ENCODE results near the gene GABRB3. TPM values are rescaled to one million over a fixed set of nuclear protein-coding genes. Genes with fewer than 3 reads are reported as not detected.

GABRB3 gene
- total RNA-seq, 2 donors from 2014 or later: 0.72 to 1.1 TPM

DNA sequence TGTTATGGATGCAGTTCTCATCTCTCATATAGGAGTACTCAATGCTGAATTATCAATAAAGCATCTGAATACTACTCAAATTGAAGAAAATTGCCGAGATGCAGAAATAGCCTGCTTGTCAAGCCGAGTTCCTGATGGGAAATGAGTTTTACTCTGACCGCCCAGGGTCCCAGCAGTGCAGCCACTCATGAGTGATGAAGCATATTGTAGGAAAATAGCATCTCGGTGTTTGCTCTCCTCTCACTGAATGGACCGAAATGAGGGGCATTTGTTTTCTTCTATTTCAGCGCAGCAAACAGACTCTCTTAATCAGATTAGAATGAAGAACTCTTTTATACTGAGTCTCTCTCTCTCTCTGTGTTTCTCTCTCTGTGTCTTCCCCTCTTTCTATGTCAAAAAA is 190.0 kb downstream of the GABRB3 start:
- TF ChIP-seq, protein P1, sequence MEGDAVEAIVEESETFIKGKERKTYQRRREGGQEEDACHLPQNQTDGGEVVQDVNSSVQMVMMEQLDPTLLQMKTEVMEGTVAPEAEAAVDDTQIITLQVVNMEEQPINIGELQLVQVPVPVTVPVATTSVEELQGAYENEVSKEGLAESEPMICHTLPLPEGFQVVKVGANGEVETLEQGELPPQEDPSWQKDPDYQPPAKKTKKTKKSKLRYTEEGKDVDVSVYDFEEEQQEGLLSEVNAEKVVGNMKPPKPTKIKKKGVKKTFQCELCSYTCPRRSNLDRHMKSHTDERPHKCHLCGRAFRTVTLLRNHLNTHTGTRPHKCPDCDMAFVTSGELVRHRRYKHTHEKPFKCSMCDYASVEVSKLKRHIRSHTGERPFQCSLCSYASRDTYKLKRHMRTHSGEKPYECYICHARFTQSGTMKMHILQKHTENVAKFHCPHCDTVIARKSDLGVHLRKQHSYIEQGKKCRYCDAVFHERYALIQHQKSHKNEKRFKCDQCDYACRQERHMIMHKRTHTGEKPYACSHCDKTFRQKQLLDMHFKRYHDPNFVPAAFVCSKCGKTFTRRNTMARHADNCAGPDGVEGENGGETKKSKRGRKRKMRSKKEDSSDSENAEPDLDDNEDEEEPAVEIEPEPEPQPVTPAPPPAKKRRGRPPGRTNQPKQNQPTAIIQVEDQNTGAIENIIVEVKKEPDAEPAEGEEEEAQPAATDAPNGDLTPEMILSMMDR (IDR thresholded peaks at IDR 0.05): no peak
- Histone ChIP-seq H3K4me1 (no peaks in the 10 kb centered on the region), H3K9me3 (no peaks in the 10 kb centered on the region), H3K27me3 (no peaks in the 10 kb centered on the region), H3K27ac (no peak overlapping the region), H3K4me3 (no peak overlapping the region), H3K9ac (ENCODE audit: low read depth in 2 of 2, low read length in 2 of 2) (no peak overlapping the region), H3K36me3 (no peaks in the 10 kb centered on the region)
- intact Hi-C loops (cut with DNase I): no loop called here
- no peak for DNase-seq

DNA sequence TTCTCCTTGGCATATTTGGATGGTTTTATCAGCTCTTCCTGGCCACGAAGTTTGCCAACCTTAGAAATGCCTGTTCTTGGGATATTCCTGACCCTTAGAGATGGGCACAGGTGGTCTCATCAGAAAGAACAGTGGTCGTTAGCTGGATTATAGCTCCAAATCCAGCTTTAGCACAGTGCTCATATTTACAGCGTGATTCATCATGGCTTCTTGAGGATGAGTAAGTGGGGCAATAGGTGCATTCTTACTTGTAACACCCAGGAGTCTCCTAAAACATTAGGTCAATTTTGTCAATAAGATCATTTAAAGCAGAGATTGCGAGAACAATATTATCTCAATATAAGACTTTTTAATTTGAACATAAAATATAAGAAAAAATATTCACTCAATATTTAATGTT is 191.9 kb downstream of the GABRB3 start:
- H3K9me3 ChIP-seq: no peaks in the 10 kb centered on the region
- no peak overlapping the region for H3K4me3 ChIP-seq
- no peak overlapping the region for H3K27ac ChIP-seq
- no peaks in the 10 kb centered on the region for H3K27me3 ChIP-seq
- H3K36me3 ChIP-seq: no peaks in the 10 kb centered on the region
- intact Hi-C loops (cut with DNase I): no loop called here
- H3K9ac ChIP-seq (ENCODE audit: low read depth in 2 of 2, low read length in 2 of 2): no peak overlapping the region
- TF ChIP-seq, protein P1 (IDR thresholded peaks at IDR 0.05): no peak
- H3K4me1 ChIP-seq: no peaks in the 10 kb centered on the region
- DNase-seq: no peak

DNA sequence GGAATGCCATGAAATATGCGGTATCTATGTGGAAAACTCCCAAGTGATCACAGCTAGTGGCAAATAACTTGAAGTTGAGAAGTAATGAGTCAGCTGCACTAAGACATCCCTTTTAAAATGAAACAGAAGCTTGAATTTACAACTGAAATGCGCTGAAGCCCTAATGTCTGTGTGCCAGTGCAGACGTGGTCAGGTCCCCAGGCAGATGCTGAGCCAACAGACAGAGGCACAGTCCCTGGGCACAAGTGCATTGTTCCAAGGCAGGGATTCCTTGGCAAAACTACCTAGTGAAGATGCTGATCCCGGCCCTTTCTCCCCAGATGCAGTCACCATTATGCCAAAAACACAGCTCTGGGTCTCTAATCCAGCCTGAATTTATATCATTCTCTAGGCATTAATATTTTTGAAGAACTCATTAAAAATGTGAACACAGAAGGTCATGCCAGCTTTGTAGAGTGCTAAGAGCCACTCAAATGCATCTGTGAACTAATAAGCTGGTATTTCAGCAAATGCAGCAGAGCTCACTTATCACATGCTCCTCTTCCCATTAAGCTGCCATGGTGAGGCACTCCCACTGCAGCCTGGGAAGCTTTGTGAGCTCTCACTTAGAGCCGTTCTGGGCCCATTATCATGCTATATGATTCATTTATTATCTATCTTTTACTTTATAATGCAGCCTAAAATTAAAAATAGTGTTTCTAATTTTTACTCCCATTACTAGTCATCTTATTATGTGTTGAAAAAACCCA is 200.1 kb downstream of the GABRB3 start:
- Histone ChIP-seq H3K9me3 (no peaks in the 10 kb centered on the region), H3K27me3 (no peaks in the 10 kb centered on the region), H3K27ac (no peak overlapping the region), H3K36me3 (no peaks in the 10 kb centered on the region), H3K9ac (ENCODE audit: low read depth in 2 of 2, low read length in 2 of 2) (no peak overlapping the region), H3K4me3 (no peak overlapping the region), H3K4me1 (no peaks in the 10 kb centered on the region)
- TF ChIP-seq, protein P1 (IDR thresholded peaks at IDR 0.05): no peak
- DNase-seq: no peak
- intact Hi-C loops (cut with DNase I): no loop called here

DNA sequence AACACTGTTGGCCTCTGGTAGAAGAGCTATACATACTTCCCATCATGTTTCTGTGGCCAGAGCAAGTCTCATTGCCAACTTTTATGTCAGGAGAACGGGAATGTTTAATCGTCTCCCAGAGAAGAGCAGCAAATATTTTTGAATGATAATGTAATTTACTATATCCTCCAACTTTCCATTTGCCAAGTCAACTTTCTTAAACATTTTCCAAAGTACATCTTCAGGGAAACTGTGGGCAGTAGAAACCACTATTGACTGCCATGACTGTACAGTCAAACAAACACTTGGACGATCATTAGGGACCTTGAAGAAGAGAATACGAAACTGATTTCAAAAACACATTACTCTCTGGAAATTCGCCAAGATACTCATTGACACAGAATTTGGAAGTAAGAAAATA is 201.5 kb downstream of the GABRB3 start:
- Histone ChIP-seq H3K27ac (no peak overlapping the region), H3K4me3 (no peak overlapping the region)
- intact Hi-C loops (cut with DNase I): no loop called here

DNA sequence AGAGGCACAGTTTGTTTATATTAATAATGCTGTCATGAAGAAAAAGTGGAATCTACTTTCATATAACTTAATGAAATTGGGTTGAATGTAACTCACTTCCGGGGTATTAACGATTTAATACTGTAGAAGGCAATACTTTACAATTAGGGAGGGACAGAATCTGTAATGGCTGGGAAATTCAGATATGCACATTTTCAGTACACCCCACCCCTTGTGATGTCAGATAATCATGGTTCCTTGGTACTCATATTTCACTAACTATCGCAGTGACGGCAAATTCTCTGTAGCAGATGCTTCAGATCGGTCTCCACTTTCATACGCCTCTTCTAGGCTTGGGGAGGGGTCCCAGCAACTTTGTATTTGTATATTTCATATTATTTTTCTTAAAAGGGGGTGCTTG is 207.3 kb downstream of the GABRB3 start:
- H3K27ac ChIP-seq: no peak overlapping the region
- no peak overlapping the region for H3K4me3 ChIP-seq
- H3K9ac ChIP-seq (ENCODE audit: low read depth in 2 of 2, low read length in 2 of 2): no peak overlapping the region
- intact Hi-C loops (cut with DNase I): no loop called here
- no peaks in the 10 kb centered on the region for H3K36me3 ChIP-seq
- TF ChIP-seq, protein P1 (IDR thresholded peaks at IDR 0.05): no peak
- DNase-seq: no peak
- no peaks in the 10 kb centered on the region for H3K4me1 ChIP-seq
- H3K27me3 ChIP-seq: no peaks in the 10 kb centered on the region
- no peaks in the 10 kb centered on the region for H3K9me3 ChIP-seq

More for the DNA sequence above, 201.5 kb downstream of the GABRB3 start:
- no peak for DNase-seq
- Histone ChIP-seq H3K9me3 (no peaks in the 10 kb centered on the region), H3K9ac (ENCODE audit: low read depth in 2 of 2, low read length in 2 of 2) (no peak overlapping the region), H3K4me1 (no peaks in the 10 kb centered on the region), H3K36me3 (no peaks in the 10 kb centered on the region), H3K27me3 (no peaks in the 10 kb centered on the region)
- TF ChIP-seq, protein P1 (IDR thresholded peaks at IDR 0.05): no peak
